Measurements from ENCODE around the gene PTGER2.

PTGER2 gene

DNA sequence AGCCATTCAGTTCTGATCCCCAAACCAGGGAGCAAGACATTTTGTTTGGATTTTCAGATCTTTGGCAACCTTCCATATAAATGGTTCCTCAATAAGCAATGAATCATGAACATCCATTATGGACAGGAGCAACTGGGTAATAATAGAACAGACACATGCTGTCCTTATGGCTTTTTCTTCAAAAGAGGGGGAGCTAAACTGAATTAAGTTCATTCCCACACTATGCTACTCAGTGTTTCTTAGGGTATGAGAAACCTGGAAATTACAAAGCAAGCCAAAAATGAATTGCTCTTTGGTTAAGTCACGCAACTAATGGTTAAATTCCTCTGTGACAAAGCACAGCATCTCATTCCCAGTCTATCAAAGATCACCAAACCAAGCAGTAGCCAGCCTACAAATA, 51.0 kb downstream of the PTGER2 start:
- Histone ChIP-seq H2AFZ (ENCODE audit: low read length) (no peak overlapping the region), H3K4me2 (ENCODE audit: low read length) (no peak overlapping the region), H3K79me2 (ENCODE audit: insufficient read depth, low read length) (no peaks in the 10 kb centered on the region), H3K9me2 (ENCODE audit: low read depth, low read length) (no peaks in the 10 kb centered on the region), H3F3A (ENCODE audit: insufficient read depth, low read length) (no peaks in the 10 kb centered on the region), H3K9ac (ENCODE audit: low read length) (no peak overlapping the region), H3K9me3 (ENCODE audit: low read length) (no peaks in the 10 kb centered on the region), H3K4me3 (ENCODE audit: low read depth, low read length, poor library complexity, severe bottlenecking) (no peak overlapping the region), H4K20me1 (ENCODE audit: insufficient read depth, low read length) (no peaks in the 10 kb centered on the region), H3K27ac (ENCODE audit: low read depth, low read length, poor library complexity, severe bottlenecking) (no peak overlapping the region), H3K36me3 (ENCODE audit: insufficient read depth, low read length) (no peaks in the 10 kb centered on the region), H3K27me3 (ENCODE audit: insufficient read depth, low read length) (no peaks in the 10 kb centered on the region), H3K4me1 (ENCODE audit: insufficient read depth, low read length, severe bottlenecking) (no peaks in the 10 kb centered on the region)
- TF ChIP-seq, protein P1, sequence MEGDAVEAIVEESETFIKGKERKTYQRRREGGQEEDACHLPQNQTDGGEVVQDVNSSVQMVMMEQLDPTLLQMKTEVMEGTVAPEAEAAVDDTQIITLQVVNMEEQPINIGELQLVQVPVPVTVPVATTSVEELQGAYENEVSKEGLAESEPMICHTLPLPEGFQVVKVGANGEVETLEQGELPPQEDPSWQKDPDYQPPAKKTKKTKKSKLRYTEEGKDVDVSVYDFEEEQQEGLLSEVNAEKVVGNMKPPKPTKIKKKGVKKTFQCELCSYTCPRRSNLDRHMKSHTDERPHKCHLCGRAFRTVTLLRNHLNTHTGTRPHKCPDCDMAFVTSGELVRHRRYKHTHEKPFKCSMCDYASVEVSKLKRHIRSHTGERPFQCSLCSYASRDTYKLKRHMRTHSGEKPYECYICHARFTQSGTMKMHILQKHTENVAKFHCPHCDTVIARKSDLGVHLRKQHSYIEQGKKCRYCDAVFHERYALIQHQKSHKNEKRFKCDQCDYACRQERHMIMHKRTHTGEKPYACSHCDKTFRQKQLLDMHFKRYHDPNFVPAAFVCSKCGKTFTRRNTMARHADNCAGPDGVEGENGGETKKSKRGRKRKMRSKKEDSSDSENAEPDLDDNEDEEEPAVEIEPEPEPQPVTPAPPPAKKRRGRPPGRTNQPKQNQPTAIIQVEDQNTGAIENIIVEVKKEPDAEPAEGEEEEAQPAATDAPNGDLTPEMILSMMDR (IDR thresholded peaks at IDR 0.05; ENCODE audit: low read length) = no peak
- TF ChIP-seq EZH2 (IDR thresholded peaks at IDR 0.05; ENCODE audit: borderline replicate concordance, low read length) = no peak

DNA sequence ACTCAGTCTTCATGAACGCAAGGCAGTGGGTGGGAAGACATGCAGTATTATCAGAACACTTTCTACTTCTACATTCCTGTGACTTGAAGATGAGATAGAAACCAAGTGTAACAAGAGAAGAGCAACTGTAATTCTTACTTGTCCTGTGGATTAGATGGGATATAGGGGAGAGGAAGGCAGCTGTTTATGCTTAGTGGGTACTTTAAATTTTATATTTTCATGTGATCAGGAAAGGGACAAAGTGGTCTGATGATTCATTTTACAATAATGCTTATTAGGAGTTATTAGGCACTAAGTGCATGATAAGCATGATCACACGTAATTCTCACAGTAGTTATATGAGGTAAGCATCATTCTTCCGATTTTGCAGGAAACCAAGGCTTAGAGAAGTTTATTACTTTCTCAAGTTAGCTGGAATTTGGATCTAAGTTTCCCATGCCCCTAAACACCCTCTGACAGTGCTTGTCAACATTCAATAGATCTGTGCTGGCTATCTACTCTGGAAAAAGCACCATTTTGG, 52.7 kb downstream of the PTGER2 start:
- Histone ChIP-seq H4K20me1 (ENCODE audit: insufficient read depth, low read length) (no peaks in the 10 kb centered on the region), H3K4me1 (ENCODE audit: insufficient read depth, low read length, severe bottlenecking) (no peaks in the 10 kb centered on the region), H3F3A (ENCODE audit: insufficient read depth, low read length) (no peaks in the 10 kb centered on the region), H3K4me3 (ENCODE audit: low read depth, low read length, poor library complexity, severe bottlenecking) (no peak overlapping the region), H3K9ac (ENCODE audit: low read length) (no peak overlapping the region), H3K9me2 (ENCODE audit: low read depth, low read length) (no peaks in the 10 kb centered on the region), H3K27me3 (ENCODE audit: insufficient read depth, low read length) (no peaks in the 10 kb centered on the region), H3K27ac (ENCODE audit: low read depth, low read length, poor library complexity, severe bottlenecking) (no peak overlapping the region), H3K79me2 (ENCODE audit: insufficient read depth, low read length) (no peaks in the 10 kb centered on the region), H3K4me2 (ENCODE audit: low read length) (no peak overlapping the region), H3K9me3 (ENCODE audit: low read length) (no peaks in the 10 kb centered on the region), H3K36me3 (ENCODE audit: insufficient read depth, low read length) (no peaks in the 10 kb centered on the region), H2AFZ (ENCODE audit: low read length) (no peak overlapping the region)
- TF ChIP-seq, protein P1 (IDR thresholded peaks at IDR 0.05; ENCODE audit: low read length) = no peak
- TF ChIP-seq EZH2 (IDR thresholded peaks at IDR 0.05; ENCODE audit: borderline replicate concordance, low read length) = no peak

DNA sequence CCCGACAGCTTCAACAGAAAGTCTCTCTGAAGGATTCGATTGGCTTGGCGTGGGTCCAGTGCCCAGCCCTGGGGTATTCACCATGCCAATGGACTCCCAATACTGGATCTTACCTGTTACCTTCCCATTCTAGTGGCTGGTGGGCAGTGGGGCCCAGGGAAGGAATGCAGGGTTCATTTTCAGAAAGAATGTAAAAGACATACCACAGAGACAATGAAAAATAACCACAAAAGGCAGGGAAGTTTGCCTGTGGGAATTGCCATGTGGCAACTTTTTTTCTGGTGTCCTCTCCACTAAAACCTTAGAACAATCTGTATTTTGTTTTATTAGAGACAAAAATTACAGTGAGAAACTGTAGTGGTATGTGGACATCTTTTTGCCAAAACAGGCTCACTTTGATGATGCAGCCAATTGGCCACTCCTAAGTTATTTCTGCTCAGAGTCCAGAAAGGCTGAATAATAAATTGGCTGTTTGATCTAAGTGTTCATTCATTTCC, 55.2 kb downstream of the PTGER2 start:
- no peak overlapping the region for H3K4me3 ChIP-seq (ENCODE audit: low read depth, low read length, poor library complexity, severe bottlenecking)
- no peak overlapping the region for H3K27ac ChIP-seq (ENCODE audit: low read depth, low read length, poor library complexity, severe bottlenecking)
- no peaks in the 10 kb centered on the region for H3F3A ChIP-seq (ENCODE audit: insufficient read depth, low read length)
- no peak overlapping the region for H3K9ac ChIP-seq (ENCODE audit: low read length)
- H3K36me3 ChIP-seq (ENCODE audit: insufficient read depth, low read length) = no peaks in the 10 kb centered on the region
- TF ChIP-seq, protein P1 (IDR thresholded peaks at IDR 0.05; ENCODE audit: low read length) = no peak
- TF ChIP-seq EZH2 (IDR thresholded peaks at IDR 0.05; ENCODE audit: borderline replicate concordance, low read length) = no peak
- H3K4me2 ChIP-seq (ENCODE audit: low read length) = no peak overlapping the region
- H3K4me1 ChIP-seq (ENCODE audit: insufficient read depth, low read length, severe bottlenecking) = no peaks in the 10 kb centered on the region
- H4K20me1 ChIP-seq (ENCODE audit: insufficient read depth, low read length) = no peaks in the 10 kb centered on the region
- no peaks in the 10 kb centered on the region for H3K9me3 ChIP-seq (ENCODE audit: low read length)
- no peaks in the 10 kb centered on the region for H3K79me2 ChIP-seq (ENCODE audit: insufficient read depth, low read length)
- H3K9me2 ChIP-seq (ENCODE audit: low read depth, low read length) = no peaks in the 10 kb centered on the region
- H2AFZ ChIP-seq (ENCODE audit: low read length) = no peak overlapping the region
- H3K27me3 ChIP-seq (ENCODE audit: insufficient read depth, low read length) = no peaks in the 10 kb centered on the region
